Mesodermal cell (in vitro differentiated cells): ENCODE data around the gene LDLRAD2.
"Not testable (repeated sequence)": the region's sequence is repeated elsewhere in the genome, so short reads cannot be mapped to it uniquely, and the experiment has no call there.

Source experiments
- H3K27ac ChIP-seq: 2 replicates; pipeline ENCODE4 v1.7.0; 2013; ENCODE audit warnings: mild to moderate bottlenecking, low read depth, low read length, moderate library complexity; ENCODE audit not compliant: severe bottlenecking
- H3K36me3 ChIP-seq: 2 replicates; pipeline ENCODE4 v1.7.1; 2013; ENCODE audit warnings: mild to moderate bottlenecking, low read length, moderate library complexity; ENCODE audit not compliant: control insufficient read depth, insufficient read depth
- H3K4me1 ChIP-seq: one replicate; pipeline ENCODE4 v1.7.1; 2013; ENCODE audit warnings: mild to moderate bottlenecking, low read length; ENCODE audit not compliant: insufficient read depth, control insufficient read depth, poor library complexity, severe bottlenecking
- H3K4me3 ChIP-seq: 2 replicates; pipeline ENCODE4 v1.7.0; 2013; ENCODE audit warnings: low read length, control low read depth, mild to moderate bottlenecking; ENCODE audit not compliant: insufficient read depth, poor library complexity, severe bottlenecking; ENCODE audit errors: extremely low read depth
- H3K9me3 ChIP-seq: 2 replicates; pipeline ENCODE4 v1.7.1; 2013; ENCODE audit warnings: mild to moderate bottlenecking, low read length, moderate library complexity; ENCODE audit not compliant: control insufficient read depth
- WGBS, 2 experiments: methylation state at CpG; one replicate each; pipeline ENCODE4 v1.1.5; 2013; ENCODE audit warnings: missing lambda C conversion rate in 2 of 2; ENCODE audit not compliant: insufficient coverage in 2 of 2; 5-methylcytosine and 5-hydroxymethylcytosine counted together

The LDLRAD2 gene

DNA sequence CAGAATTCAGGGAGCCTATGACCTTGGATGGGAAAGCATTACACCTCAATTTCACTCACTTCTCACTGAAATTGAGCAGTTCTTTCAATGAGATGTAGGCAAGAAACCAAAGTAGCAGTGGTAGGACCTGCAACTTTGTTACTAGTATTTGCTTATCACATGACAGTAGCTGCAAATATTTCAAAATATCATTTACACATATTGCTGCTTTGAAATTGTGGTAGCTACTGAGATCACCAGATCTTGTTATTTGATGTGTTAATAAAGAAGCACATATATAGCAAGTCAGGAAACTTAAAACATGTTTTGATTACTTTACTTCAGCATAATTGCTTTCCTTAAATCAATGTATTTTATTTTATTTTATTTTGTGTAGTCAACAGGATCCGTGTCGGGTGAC lies 12.9 kb downstream of the LDLRAD2 start:
- no peaks in the 10 kb centered on the region for H3K9me3 ChIP-seq
- no peak overlapping the region for H3K27ac ChIP-seq
- H3K4me3 ChIP-seq, result no peak overlapping the region
- no peaks in the 10 kb centered on the region for H3K4me1 ChIP-seq
- H3K36me3 ChIP-seq, result peaks cover 89% of the 10 kb centered on the region
- 100% methylated on average over 2 of the region's 2 CpGs; no CpG with 5 or more reads in 1 of the 2 experiments for WGBS, 2 experiments

DNA sequence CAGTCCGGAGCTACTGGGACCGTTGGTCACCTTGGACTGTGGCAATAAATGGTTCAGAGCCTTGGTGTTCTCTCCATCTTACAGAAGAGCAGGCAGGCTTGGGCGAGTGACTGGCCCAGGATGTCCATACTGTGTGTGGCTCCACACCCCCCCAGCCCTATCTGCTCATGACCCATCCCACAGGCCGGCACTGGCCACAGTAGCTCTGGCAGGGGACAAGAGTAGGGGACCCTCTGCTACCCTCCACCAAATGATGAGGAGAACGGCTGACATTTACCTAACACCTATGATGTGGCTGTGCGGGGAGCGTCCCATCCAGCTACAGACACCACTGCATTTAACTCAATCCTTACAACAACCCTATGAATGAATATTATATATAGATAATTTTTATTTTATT lies 13.3 kb downstream of the LDLRAD2 start:
- 93 to 100% methylated on average over 3 of the region's 7 CpGs for WGBS, 2 experiments
- H3K36me3 ChIP-seq, result peaks cover 92% of the 10 kb centered on the region

DNA sequence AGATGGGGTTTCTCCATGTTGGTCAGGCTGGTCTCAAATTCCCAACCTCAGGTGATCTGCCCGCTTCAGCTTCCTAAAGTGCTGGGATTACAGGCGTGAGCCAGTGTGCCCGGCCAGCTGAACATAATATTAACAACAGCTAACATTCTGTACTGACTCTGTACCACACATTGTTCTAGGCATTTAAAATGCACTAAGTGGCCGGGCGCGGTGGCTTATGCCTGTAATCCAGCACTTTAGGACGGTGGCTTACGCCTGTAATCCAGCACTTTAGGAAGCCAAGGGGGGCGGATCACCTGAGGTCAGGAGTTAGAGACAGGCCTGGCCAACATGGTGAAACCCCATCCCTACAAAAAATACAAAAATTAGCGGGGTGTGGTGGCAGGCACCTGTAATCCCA lies 14.6 kb downstream of the LDLRAD2 start:
- H3K27ac ChIP-seq, H3K4me3 ChIP-seq, H3K4me1 ChIP-seq, H3K9me3 ChIP-seq: not testable (repeated sequence)
- H3K36me3 ChIP-seq, result peaks cover 92% of the 10 kb centered on the region
- 94 to 97% methylated on average over 9 to 10 of the region's 10 CpGs for WGBS, 2 experiments

More for the DNA sequence above, 13.3 kb downstream of the LDLRAD2 start:
- H3K9me3 ChIP-seq, result no peaks in the 10 kb centered on the region
- H3K4me3 ChIP-seq, result no peak overlapping the region
- no peak overlapping the region for H3K27ac ChIP-seq
- H3K4me1 ChIP-seq, result no peaks in the 10 kb centered on the region

GRCh38 chr1:21827141-21827679 lies 15.1 kb downstream of the LDLRAD2 start:
- WGBS, 2 experiments, result 86% methylated on average over 1 of the region's 5 CpGs; no CpG with 5 or more reads in 1 of the 2 experiments
- no peaks in the 10 kb centered on the region for H3K4me1 ChIP-seq

GRCh38 chr1:21828075-21828474 lies 16.0 kb downstream of the LDLRAD2 start:
- Histone ChIP-seq H3K27ac (no peak overlapping the region), H3K36me3 (peaks cover 91% of the 10 kb centered on the region), H3K9me3 (no peaks in the 10 kb centered on the region), H3K4me3 (no peak overlapping the region), H3K4me1 (no peaks in the 10 kb centered on the region)
- 95 to 98% methylated on average over 12 to 13 of the region's 13 CpGs for WGBS, 2 experiments

More at GRCh38 chr1:21827141-21827679, 15.1 kb downstream of the LDLRAD2 start:
- H3K36me3 ChIP-seq, result peaks cover 92% of the 10 kb centered on the region
- H3K9me3 ChIP-seq, result no peaks in the 10 kb centered on the region
- no peak overlapping the region for H3K27ac ChIP-seq
- H3K4me3 ChIP-seq, result no peak overlapping the region

DNA sequence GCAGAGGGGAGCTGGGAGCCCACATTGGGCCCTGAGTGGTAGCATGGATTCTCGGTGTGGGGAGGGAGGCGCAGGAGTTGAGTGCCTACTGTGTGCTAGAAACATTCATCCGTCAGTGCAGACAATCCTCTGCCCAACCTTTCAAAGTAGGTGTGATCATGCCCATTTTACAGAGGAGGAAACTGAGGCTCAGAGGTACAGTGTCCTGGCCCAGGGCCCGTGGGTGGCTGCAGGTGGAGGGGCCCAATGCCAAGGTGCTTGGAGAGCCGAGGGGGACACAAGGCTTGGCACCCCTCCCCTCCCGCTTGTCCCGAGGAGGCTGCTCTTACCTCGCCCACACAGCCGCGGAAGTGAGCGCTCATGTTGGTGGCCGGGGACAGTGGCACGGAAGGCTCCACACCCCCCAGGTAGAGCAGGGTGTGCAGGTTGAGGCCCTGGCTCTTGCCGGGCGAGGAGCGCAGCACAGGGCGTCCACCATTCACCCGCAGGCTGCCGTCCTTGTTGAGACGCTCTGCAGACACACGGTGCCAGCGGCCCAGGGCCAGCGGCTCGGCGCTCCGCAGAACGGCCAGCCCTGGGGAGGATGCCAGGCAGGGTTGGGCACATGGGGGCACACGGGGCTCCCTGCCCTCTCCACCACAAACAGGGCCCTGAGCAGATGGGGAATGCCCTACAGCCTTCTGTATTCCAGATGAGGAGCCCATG lies 16.6 kb downstream of the LDLRAD2 start:
- no peak overlapping the region for H3K4me3 ChIP-seq
- H3K4me1 ChIP-seq, result no peaks in the 10 kb centered on the region
- peaks cover 93% of the 10 kb centered on the region for H3K36me3 ChIP-seq
- no peak overlapping the region for H3K27ac ChIP-seq
- no peaks in the 10 kb centered on the region for H3K9me3 ChIP-seq
- 92 to 96% methylated on average over 22 to 26 of the region's 28 CpGs for WGBS, 2 experiments

DNA sequence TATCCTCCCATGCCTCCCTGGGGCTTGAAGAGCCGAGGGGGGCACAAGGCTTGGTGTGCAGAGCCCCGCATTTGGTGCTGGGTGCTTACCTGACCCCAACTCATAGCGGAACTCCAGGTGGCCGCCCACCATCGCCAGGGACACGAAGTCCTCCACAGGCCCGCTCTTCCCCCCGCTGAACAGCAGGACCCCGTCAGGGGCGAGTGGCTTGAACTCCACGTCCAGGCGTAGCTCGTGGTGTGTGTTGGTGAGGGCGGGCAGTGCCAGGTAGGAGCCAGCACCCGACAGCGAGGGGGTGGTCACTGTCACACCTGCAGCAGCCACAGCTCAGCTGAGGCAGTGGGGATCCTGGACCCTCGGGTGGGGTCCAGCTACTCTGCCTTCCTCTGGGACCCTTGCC lies 17.2 kb downstream of the LDLRAD2 start:
- Histone ChIP-seq H3K27ac (no peak overlapping the region), H3K9me3 (no peaks in the 10 kb centered on the region), H3K36me3 (peaks cover 93% of the 10 kb centered on the region), H3K4me1 (no peaks in the 10 kb centered on the region), H3K4me3 (no peak overlapping the region)
- WGBS, 2 experiments, result 89 to 93% methylated on average over 13 to 16 of the region's 17 CpGs

GRCh38 chr1:21830792-21831453 lies 18.9 kb downstream of the LDLRAD2 start:
- H3K4me3 ChIP-seq, result no peak overlapping the region
- H3K27ac ChIP-seq, result no peak overlapping the region
- H3K9me3 ChIP-seq, result peaks cover 5% of the 10 kb centered on the region
- H3K4me1 ChIP-seq, result no peaks in the 10 kb centered on the region
- WGBS, 2 experiments, result 95 to 97% methylated on average over 19 to 22 of the region's 23 CpGs
- H3K36me3 ChIP-seq, result peaks cover 97% of the 10 kb centered on the region

DNA sequence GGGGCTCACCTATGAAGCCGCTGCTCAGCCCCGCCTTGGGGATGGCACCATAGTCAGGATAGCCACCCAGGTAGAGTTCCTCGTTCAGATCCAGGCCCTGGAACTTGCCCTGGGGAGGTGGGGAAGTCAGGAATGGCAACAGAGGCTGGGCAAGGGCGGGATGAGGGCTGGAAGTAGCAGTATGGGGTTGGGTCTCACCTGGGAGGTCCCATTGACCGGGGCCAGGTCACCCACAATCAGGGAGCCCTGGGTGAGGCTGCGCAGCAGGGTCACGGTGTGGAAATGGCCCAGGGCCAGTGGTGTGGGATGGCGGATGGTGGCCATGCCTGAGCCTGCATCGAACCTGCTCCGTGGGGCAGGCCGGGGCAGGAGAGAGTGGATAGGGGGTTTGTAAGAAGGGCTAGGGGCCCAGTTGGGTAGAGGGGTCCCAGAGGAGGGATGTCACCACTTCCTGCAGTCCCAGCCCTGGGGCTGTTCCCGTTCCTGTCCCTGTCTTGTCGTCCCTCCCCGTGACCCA lies 19.4 kb downstream of the LDLRAD2 start:
- Histone ChIP-seq H3K9me3 (peaks cover 5% of the 10 kb centered on the region), H3K27ac (no peak overlapping the region), H3K36me3 (peaks cover 97% of the 10 kb centered on the region), H3K4me1 (no peaks in the 10 kb centered on the region), H3K4me3 (no peak overlapping the region)
- 91 to 92% methylated on average over 11 to 12 of the region's 14 CpGs for WGBS, 2 experiments

DNA sequence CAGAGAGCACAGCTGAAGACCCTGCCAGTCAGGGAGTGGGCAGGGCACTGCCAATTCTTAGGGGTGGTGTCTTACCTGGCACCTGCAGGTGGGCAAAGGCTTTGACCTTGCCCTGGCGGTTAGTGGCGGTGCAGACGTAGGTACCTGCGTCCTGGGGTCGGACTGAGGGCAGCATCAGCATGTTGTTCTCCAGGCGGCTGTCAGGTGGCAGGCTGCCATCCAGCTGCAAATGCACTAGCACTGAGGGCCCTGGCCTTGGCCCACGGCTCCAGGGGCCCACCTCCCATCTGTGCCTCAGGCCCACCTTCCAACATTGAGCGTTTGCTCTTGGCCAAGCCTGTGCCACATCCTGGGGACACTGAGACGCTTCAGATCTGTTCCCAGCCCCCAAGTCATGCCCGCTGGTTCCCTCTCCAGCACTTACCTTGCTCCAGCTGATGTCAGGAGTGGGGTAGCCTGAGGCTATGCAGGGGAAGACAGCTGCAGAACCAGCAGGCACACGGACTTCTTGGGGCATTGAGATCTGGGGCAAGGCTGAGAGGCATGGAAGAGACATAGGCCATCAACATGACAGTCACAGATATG lies 21.4 kb downstream of the LDLRAD2 start:
- Histone ChIP-seq H3K9me3 (peaks cover 5% of the 10 kb centered on the region), H3K4me3 (no peak overlapping the region), H3K27ac (no peak overlapping the region), H3K4me1 (no peaks in the 10 kb centered on the region), H3K36me3 (peaks cover 96% of the 10 kb centered on the region)
- 86 to 94% methylated on average over 7 to 9 of the region's 11 CpGs for WGBS, 2 experiments
